Measurements from ENCODE around the gene MSH5.

- TF ChIP-seq POLR2A (IDR thresholded peaks at IDR 0.05) = no peak
- TF ChIP-seq CTCF (IDR thresholded peaks at IDR 0.05) = no peak
Observed at GRCh38 chr6:31732029-31732428, 7.8 kb upstream of the MSH5 start.
